IMR-90 (cell line): ENCODE data around the gene KCNIP3. TPM values are rescaled to one million over a fixed set of nuclear protein-coding genes. Genes with fewer than 3 reads are reported as not detected.
"Not testable (repeated sequence)": the region's sequence is repeated elsewhere in the genome, so short reads cannot be mapped to it uniquely, and the experiment has no call there.

Experiments used
- ATAC-seq: fragments of 200-7000 bp; cut with Tn5 transposase; 2 replicates; pipeline ENCODE4 v1.9.1; 2020; ENCODE audit warnings: low read depth, mild to moderate bottlenecking, moderate library complexity
- BruUV-seq: library from RNA; stranded (reverse); fragments of 400-500 nt; replicated peaks from 2 replicates; lab custom pipeline; 2021; lab: Mats Ljungman, UMichigan
- CTCF ChIA-PET: fragments of 300-600 bp; formaldehyde crosslinking; extraction: SDS; loops from one replicate; lab custom pipeline; 2021; ENCODE audit warnings: antibody characterized with exemption; lab: Yijun Ruan, JAX
- POLR2A ChIA-PET: fragments of 300-600 bp; sonication (Branson Sonifier 250); formaldehyde crosslinking; loops from one replicate; lab custom pipeline; 2022; ENCODE audit warnings: antibody characterized with exemption; ENCODE audit not compliant: unreplicated experiment; lab: Charles Lee
- DNase-seq: peaks from one replicate; pipeline ENCODE4 v3.0.0; 2013
- H2AFZ ChIP-seq: replicated peaks from 2 replicates; pipeline ENCODE3; 2013; ENCODE audit warnings: low read length, mild to moderate bottlenecking; ENCODE audit not compliant: poor library complexity
- H2AK5ac ChIP-seq: 2 replicates; pipeline ENCODE4 v1.6.1; 2013; ENCODE audit warnings: low read depth, low read length, inconsistent platforms
- H2AK9ac ChIP-seq: replicated peaks from 2 replicates; pipeline ENCODE3; 2013; ENCODE audit warnings: mild to moderate bottlenecking, low read depth, low read length, moderate library complexity; ENCODE audit not compliant: poor library complexity
- H2BK120ac ChIP-seq: 2 replicates; pipeline ENCODE4 v1.6.1; 2013; ENCODE audit warnings: low read depth, low read length, inconsistent platforms
- H2BK15ac ChIP-seq: 3 replicates; pipeline ENCODE4 v1.6.1; 2013; ENCODE audit warnings: low read depth, low read length, inconsistent platforms
- H2BK20ac ChIP-seq: 2 replicates; pipeline ENCODE4 v1.6.1; 2013; ENCODE audit warnings: low read depth, mild to moderate bottlenecking, inconsistent platforms, low read length, moderate library complexity
- H2BK5ac ChIP-seq: 2 replicates; pipeline ENCODE4 v1.6.1; 2013; ENCODE audit warnings: mild to moderate bottlenecking, low read depth, low read length, inconsistent platforms; ENCODE audit not compliant: poor library complexity, severe bottlenecking
- H3K14ac ChIP-seq: replicated peaks from 2 replicates; pipeline ENCODE4 v1.6.1; 2013; ENCODE audit warnings: low read depth, low read length, inconsistent platforms
- H3K18ac ChIP-seq: 2 replicates; pipeline ENCODE4 v1.6.1; 2013; ENCODE audit warnings: low read depth, low read length, control low read depth
- H3K23ac ChIP-seq: 2 replicates; pipeline ENCODE4 v1.6.1; 2013; ENCODE audit warnings: low read depth, low read length, inconsistent platforms
- H3K27ac ChIP-seq: 2 replicates; pipeline ENCODE4 v1.5.1; 2013; ENCODE audit warnings: mild to moderate bottlenecking, control low read depth, low read length; ENCODE audit not compliant: insufficient read depth
- H3K27me3 ChIP-seq: 2 replicates; pipeline ENCODE4 v1.6.1; 2013; ENCODE audit warnings: low read length; ENCODE audit not compliant: control insufficient read depth, insufficient read depth
- H3K36me3 ChIP-seq: 2 replicates; pipeline ENCODE4 v1.6.1; 2013; ENCODE audit warnings: low read length, mixed read lengths; ENCODE audit not compliant: control insufficient read depth, insufficient read depth
- H3K4ac ChIP-seq: 2 replicates; pipeline ENCODE4 v1.6.1; 2013; ENCODE audit warnings: low read depth, low read length, inconsistent platforms
- H3K4me1 ChIP-seq: 2 replicates; pipeline ENCODE4 v1.6.1; 2013; ENCODE audit warnings: low read length, mixed read lengths; ENCODE audit not compliant: control insufficient read depth, insufficient read depth
- H3K4me2 ChIP-seq: 2 replicates; pipeline ENCODE4 v1.6.1; 2013; ENCODE audit warnings: low read depth, mild to moderate bottlenecking, control low read depth, low read length, moderate library complexity
- H3K4me3 ChIP-seq: 2 replicates; pipeline ENCODE4 v1.5.1; 2013; ENCODE audit warnings: low read depth, mild to moderate bottlenecking, control low read depth, low read length, moderate library complexity; ENCODE audit not compliant: insufficient read depth
- H3K56ac ChIP-seq: 2 replicates; pipeline ENCODE4 v1.6.1; 2013; ENCODE audit warnings: low read length, inconsistent platforms; ENCODE audit not compliant: insufficient read depth; ENCODE audit errors: extremely low read depth
- H3K79me1 ChIP-seq, 2 experiments: 2 replicates each; pipeline ENCODE4 v1.6.1; 2013; ENCODE audit warnings: low read length in 2 of 2, inconsistent platforms in 1 of 2, low read depth in 1 of 2
- H3K9ac ChIP-seq: 2 replicates; pipeline ENCODE4 v1.6.1; 2013; ENCODE audit warnings: low read depth, low read length, control low read depth
- H3K9me1 ChIP-seq: 2 replicates; pipeline ENCODE4 v1.6.1; 2013; ENCODE audit warnings: low read length, inconsistent platforms; ENCODE audit not compliant: insufficient read depth
- H3K9me3 ChIP-seq: 2 replicates; pipeline ENCODE4 v1.6.1; 2013; ENCODE audit warnings: low read length; ENCODE audit not compliant: control insufficient read depth, insufficient read depth
- H4K20me1 ChIP-seq: 2 replicates; pipeline ENCODE4 v1.6.1; 2013; ENCODE audit warnings: low read length, inconsistent platforms; ENCODE audit not compliant: insufficient read depth
- H4K5ac ChIP-seq: 2 replicates; pipeline ENCODE4 v1.6.1; 2013; ENCODE audit warnings: mild to moderate bottlenecking, low read depth, low read length, control low read depth
- H4K8ac ChIP-seq, 2 experiments: 2 replicates each; pipeline ENCODE4 v1.6.1; 2013; ENCODE audit warnings: low read depth in 2 of 2, low read length in 2 of 2, control low read depth in 1 of 2, inconsistent platforms in 1 of 2
- H4K91ac ChIP-seq: 2 replicates; pipeline ENCODE4 v1.6.1; 2013; ENCODE audit warnings: low read depth, low read length, inconsistent platforms; ENCODE audit not compliant: insufficient read depth
- WGBS, 2 experiments: methylation state at CpG; one replicate each; pipeline versions ENCODE4 v1.1.5 to v1.1.7; 2013; ENCODE audit warnings: missing lambda C conversion rate in 2 of 2; ENCODE audit not compliant: insufficient read length in 1 of 2; ENCODE audit errors: extremely low coverage in 2 of 2; 5-methylcytosine and 5-hydroxymethylcytosine counted together
- dilution Hi-C: fragments of 300-500 bp; cut with HindIII; formaldehyde crosslinking; loops from one replicate; pipeline ENCODE4 v1.14.3; 2018; ENCODE audit warnings: low sequenced_read_pairs; ENCODE audit not compliant: unreplicated experiment
- in situ Hi-C: fragments of 300-500 bp; cut with MboI; formaldehyde crosslinking; loops from 3 replicates; pipeline ENCODE4 v1.14.3; 2019; ENCODE audit warnings: low sequenced_read_pairs, inconsistent platforms, mixed read lengths
- intact Hi-C: fragments of 100-400 bp; cut with micrococcal nuclease; formaldehyde crosslinking; loops from 2 replicates; pipeline ENCODE4 v1.10.0; 2022
- polyA plus RNA-seq, 3 experiments: library from polyadenylated mRNA; depleted of rRNA; stranded (reverse); fragments of >200 nt; gene quantifications; 2 replicates each; pipeline ENCODE4 v1.2.3, GENCODE V29; 2012; ENCODE audit warnings: low replicate concordance in 1 of 3
- total RNA-seq: library from RNA; depleted of rRNA; stranded (reverse); fragments of >200 nt; gene quantifications from 2 replicates; pipeline ENCODE4 v1.2.3, GENCODE V29; 2012

The KCNIP3 gene
- total and polyA plus RNA-seq, 2 of the 4 experiments (the other 2 are of a cell fraction), result 0.72 to 1.4 TPM

DNA sequence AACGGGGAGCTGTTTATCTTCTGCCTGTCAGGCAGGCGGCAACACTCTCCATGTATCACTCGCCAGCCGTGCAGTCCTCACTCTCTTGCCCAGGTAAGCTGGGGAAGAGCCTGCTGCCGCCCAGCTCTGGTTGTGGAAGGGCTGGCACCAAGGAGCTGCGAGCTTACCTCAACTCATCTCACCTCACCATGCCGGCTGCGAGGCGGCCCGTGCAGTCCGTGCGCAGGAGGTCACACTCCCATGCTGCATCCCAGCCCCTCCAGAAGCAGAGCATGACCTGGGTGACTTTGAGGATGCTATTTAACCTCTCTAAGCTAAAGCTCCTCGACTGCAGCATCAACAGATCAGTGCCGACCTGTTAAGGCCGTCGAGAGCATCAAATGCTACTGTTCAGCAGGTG lies 118.4 kb downstream of the KCNIP3 start:
- H3K9me1 ChIP-seq, H2AFZ ChIP-seq, H4K5ac ChIP-seq, dilution Hi-C loops, H3K4me3 ChIP-seq, H3K4me2 ChIP-seq, H3K23ac ChIP-seq, H3K14ac ChIP-seq, H3K18ac ChIP-seq, H3K27ac ChIP-seq, H3K36me3 ChIP-seq, DNase-seq, H4K20me1 ChIP-seq, ATAC-seq, H2BK20ac ChIP-seq, H2BK15ac ChIP-seq, CTCF ChIA-PET, H2BK5ac ChIP-seq, POLR2A ChIA-PET, H3K79me1 ChIP-seq, H3K9me3 ChIP-seq, intact Hi-C loops, H3K9ac ChIP-seq, H3K56ac ChIP-seq, H3K27me3 ChIP-seq, BruUV-seq, H3K4ac ChIP-seq, H2AK5ac ChIP-seq, H2BK120ac ChIP-seq, H4K91ac ChIP-seq, H3K4me1 ChIP-seq, in situ Hi-C loops, H2AK9ac ChIP-seq, H4K8ac ChIP-seq: not testable (repeated sequence)
- no CpG with 5 or more reads among the region's 16 CpGs for WGBS, 2 experiments

DNA sequence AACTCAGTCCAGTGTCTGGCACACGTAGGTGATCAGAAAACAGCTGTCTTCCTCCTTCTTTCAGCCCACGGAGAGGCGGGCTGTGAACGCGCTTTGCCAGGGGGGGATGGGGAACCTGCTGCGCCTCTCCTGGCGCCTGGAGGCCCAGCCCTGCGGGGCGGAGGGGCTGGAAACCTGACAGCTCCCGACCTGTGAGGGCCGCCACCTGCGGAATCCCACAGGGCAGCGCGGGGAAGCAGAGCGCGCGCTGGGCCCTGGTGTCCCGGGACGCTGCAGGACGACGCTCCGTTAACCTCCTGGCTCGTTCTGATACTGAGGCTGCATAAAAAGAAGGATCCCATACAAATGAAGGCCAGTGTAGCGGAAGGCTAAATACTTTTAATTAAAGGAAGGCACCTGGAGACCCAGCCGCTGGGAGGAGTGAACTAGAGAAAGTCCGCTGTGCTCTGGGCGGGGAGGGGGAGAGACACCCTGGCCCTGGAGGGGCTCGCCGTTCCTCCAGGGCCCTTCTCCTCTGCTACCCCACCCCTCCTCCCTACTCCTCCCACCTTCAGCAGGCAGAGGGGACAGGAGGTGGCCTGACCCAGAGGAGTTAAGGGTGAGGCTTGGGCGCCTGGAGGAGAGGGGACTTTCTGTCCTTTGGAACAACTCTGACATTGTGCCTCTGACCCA lies 130.2 kb downstream of the KCNIP3 start:
- H3K27ac ChIP-seq, dilution Hi-C loops, H3K79me1 ChIP-seq, H3K4me1 ChIP-seq, H2AK5ac ChIP-seq, H3K23ac ChIP-seq, DNase-seq, POLR2A ChIA-PET, H3K18ac ChIP-seq, H2AK9ac ChIP-seq, H4K5ac ChIP-seq, H2BK5ac ChIP-seq, H3K9me1 ChIP-seq, H3K9ac ChIP-seq, H3K4ac ChIP-seq, CTCF ChIA-PET, H3K4me3 ChIP-seq, H3K36me3 ChIP-seq, H2BK20ac ChIP-seq, H3K56ac ChIP-seq, H3K4me2 ChIP-seq, H2BK120ac ChIP-seq, H3K9me3 ChIP-seq, H2AFZ ChIP-seq, H4K91ac ChIP-seq, intact Hi-C loops, BruUV-seq, H2BK15ac ChIP-seq, ATAC-seq, H4K20me1 ChIP-seq, in situ Hi-C loops, H3K14ac ChIP-seq, H3K27me3 ChIP-seq, H4K8ac ChIP-seq: not testable (repeated sequence)
- no CpG with 5 or more reads among the region's 30 CpGs for WGBS, 2 experiments
